ENCODE measurements around the gene CASKIN1. TPM values are rescaled to one million over a fixed set of nuclear protein-coding genes. Genes with fewer than 3 reads are reported as not detected.
A peak's percentile ranks its signal among the peaks of the same experiment; 100 is the strongest.

CASKIN1 gene
- total RNA-seq, 1 experiment from 2014 or later: 2.6 TPM

DNA sequence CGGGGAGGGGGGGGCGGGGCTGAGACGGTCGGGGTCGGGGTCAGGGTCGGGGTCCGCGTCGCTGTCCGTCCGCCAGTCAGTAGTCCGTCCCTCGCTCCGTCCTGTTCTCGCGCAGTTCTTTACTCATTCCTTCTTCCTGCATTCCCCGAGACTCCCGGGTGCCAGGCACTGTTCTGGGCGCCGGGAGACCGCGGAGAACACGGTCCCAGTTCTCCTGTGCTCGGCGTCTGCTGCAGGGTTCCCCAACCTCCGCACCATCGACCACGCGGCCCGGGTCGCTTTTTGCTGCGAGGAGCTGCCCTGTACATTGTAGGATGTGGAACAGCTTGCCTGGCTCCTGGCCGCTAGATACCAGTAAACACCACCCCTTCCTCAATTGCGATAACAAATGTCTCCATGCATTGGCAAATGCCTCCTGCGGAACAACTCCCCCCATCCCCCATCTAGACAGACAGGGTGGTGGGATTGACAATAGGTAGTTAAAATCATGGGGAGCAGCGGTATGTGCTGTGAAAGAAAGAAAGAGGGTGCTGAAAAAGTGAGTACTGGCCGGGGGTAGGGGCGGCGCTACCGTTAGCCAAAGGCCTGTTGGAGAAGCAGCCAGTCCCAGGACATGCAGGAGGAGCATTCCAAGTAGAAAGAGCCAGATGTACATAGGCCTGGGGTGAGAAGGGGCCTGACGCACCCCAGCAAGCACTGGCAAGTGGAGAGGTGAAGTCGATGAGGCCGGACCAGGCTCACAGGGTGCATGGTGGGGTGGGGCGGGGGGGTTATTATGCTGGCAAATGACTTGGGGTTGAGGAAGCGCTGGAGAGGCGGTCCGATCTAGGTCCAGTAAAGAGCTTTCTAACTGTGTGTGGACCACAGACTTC lies 40.2 kb downstream of the CASKIN1 start:
- TF ChIP-seq, protein P1, sequence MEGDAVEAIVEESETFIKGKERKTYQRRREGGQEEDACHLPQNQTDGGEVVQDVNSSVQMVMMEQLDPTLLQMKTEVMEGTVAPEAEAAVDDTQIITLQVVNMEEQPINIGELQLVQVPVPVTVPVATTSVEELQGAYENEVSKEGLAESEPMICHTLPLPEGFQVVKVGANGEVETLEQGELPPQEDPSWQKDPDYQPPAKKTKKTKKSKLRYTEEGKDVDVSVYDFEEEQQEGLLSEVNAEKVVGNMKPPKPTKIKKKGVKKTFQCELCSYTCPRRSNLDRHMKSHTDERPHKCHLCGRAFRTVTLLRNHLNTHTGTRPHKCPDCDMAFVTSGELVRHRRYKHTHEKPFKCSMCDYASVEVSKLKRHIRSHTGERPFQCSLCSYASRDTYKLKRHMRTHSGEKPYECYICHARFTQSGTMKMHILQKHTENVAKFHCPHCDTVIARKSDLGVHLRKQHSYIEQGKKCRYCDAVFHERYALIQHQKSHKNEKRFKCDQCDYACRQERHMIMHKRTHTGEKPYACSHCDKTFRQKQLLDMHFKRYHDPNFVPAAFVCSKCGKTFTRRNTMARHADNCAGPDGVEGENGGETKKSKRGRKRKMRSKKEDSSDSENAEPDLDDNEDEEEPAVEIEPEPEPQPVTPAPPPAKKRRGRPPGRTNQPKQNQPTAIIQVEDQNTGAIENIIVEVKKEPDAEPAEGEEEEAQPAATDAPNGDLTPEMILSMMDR (IDR thresholded peaks at IDR 0.05; ENCODE audit: unreplicated experiment): no peak
- Mint-ChIP-seq H3K4me3 (ENCODE audit: low read depth, unreplicated experiment) (peak overlapping the region; percentile 89), H3K4me1 (ENCODE audit: low read depth, unreplicated experiment) (peaks cover 45% of the 10 kb centered on the region), H3K27me3 (ENCODE audit: unreplicated experiment) (peaks cover 13% of the 10 kb centered on the region), H3K36me3 (ENCODE audit: insufficient read depth, unreplicated experiment) (peaks cover 73% of the 10 kb centered on the region), H3K9me3 (ENCODE audit: low read depth, unreplicated experiment) (no peaks in the 10 kb centered on the region), H3K27ac (ENCODE audit: unreplicated experiment) (peak overlapping the region; percentile 100)
- CTCF ChIA-PET: interaction anchor here (0.6 to 1.9 kb wide), 9 partner anchors 12 to 189 kb away, joined by 3 to 6 read pairs (median 3); partner anchors contain the start of genes ECI1, NTHL1 and TSC2
- intact Hi-C loops (cut with micrococcal nuclease; ENCODE audit: unreplicated experiment): no loop called here
- no TSS peak for BruUV-seq (replicated peaks)
- DNase-seq: no peak

DNA sequence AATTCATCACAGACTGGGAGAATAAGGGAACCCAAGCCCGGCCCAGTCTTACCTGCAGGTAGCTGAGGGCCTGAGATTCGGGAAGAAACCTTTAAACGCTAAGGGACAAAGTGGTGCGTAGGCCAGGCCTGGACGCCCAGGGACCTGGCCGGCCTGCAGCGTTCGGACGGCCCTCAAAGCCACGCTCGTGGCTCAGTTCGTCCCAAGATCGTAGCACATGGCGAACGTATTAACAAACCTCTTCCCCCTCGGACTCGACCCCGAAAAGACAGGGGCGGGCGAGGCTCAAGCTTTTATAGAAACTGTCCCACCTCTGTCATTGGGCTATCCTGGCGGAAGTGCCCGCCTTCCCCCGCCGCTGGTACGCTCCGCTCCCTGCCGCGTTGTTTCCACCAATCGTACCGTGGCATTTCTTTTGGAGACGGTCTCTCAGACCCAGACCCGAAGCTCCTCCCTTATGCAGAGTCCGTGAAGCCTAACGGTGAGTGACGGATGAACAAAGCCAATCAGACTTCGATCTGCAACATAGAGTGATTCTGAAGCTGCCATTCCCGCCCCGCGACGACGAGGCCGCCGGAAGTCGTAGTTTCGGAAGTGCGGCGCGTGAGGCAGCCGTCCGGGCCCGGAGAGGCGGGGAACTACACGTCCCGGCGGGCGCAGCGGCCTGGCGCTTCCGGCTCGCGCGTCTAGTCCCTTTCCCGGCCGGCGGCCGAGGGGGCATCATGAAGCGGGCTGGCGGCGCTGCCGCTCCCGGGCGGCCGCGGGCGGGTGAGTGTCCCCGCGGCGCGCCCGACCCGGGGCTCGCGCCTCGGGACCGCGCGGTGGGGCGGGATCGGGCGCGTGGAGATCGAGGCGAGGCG lies 41.1 kb downstream of the CASKIN1 start, which contains the start of gene TRAF7:
Gene TRAF7 (plus strand): TSS at position 692 of the 860 bp plus-strand sequence. CDS start 8,139 bp downstream, outside the sequence.
- intact Hi-C loops (cut with micrococcal nuclease; ENCODE audit: unreplicated experiment): no loop called here
- peak; percentile 99 for DNase-seq
- Mint-ChIP-seq H3K4me1 (ENCODE audit: low read depth, unreplicated experiment) (peaks cover 51% of the 10 kb centered on the region), H3K36me3 (ENCODE audit: insufficient read depth, unreplicated experiment) (peaks cover 82% of the 10 kb centered on the region), H3K9me3 (ENCODE audit: low read depth, unreplicated experiment) (no peaks in the 10 kb centered on the region), H3K4me3 (ENCODE audit: low read depth, unreplicated experiment) (peak within 1 kb of the TSS; percentile 89), H3K27ac (ENCODE audit: unreplicated experiment) (peak within 1 kb of the TSS; percentile 100), H3K27me3 (ENCODE audit: unreplicated experiment) (peaks cover 13% of the 10 kb centered on the region)
- CTCF ChIA-PET: interaction anchor here (0.6 to 1.9 kb wide), 9 partner anchors 9 to 188 kb away, joined by 3 to 6 read pairs (median 3); partner anchors contain the start of genes ECI1, NTHL1 and TSC2
- no TSS peak for BruUV-seq (replicated peaks)
- TF ChIP-seq, protein P1 (IDR thresholded peaks at IDR 0.05; ENCODE audit: unreplicated experiment): no peak

DNA sequence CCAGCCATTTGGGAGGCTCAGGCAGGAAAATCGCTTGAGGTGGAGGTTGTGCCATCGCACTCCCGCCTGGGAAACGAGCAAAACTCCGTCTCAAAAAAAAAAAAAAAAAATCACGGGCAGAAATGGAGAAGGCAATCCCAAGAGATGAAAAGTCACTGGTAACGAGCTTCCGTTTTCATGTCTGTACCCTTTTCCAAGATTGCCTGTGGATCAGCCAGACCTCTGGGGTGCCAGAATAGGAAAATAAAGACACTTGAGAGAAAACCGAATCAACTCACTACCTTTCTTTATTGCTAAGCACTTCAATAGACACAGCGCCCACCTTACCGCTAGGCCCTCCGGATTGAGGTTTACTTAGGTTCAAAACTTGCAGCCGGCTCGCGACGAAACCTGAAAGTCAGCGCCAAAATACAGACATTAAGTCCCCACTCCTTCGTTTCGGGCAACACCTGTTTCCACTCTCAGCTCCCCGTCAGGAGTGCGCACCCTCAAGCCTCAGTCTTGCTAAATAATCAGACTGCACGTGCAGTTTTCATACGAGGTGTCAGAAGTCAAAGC lies 41.8 kb downstream of the CASKIN1 start:
- intact Hi-C loops (cut with micrococcal nuclease; ENCODE audit: unreplicated experiment): no loop called here
- no peaks in the 10 kb centered on the region for H3K9me3 Mint-ChIP-seq (ENCODE audit: low read depth, unreplicated experiment)
- BruUV-seq (replicated peaks): TSS peak; percentile 92
- CTCF ChIA-PET: interaction anchor here (0.7 to 1.9 kb wide), 5 partner anchors 9 to 132 kb away, joined by 3 to 6 read pairs (median 4); partner anchors contain the start of gene ECI1
- peaks cover 51% of the 10 kb centered on the region for H3K4me1 Mint-ChIP-seq (ENCODE audit: low read depth, unreplicated experiment)
- no peak for DNase-seq
- H3K4me3 Mint-ChIP-seq (ENCODE audit: low read depth, unreplicated experiment): peak overlapping the region; percentile 89
- peaks cover 13% of the 10 kb centered on the region for H3K27me3 Mint-ChIP-seq (ENCODE audit: unreplicated experiment)
- TF ChIP-seq, protein P1 (IDR thresholded peaks at IDR 0.05; ENCODE audit: unreplicated experiment): no peak
- peaks cover 89% of the 10 kb centered on the region for H3K36me3 Mint-ChIP-seq (ENCODE audit: insufficient read depth, unreplicated experiment)
- peak overlapping the region; percentile 100 for H3K27ac Mint-ChIP-seq (ENCODE audit: unreplicated experiment)
